GM20000 (cell line): ENCODE measurements around the gene SLC37A1.

Source experiments
- DNase-seq: peaks from one replicate; pipeline ENCODE4 v3.0.0; 2012; ENCODE audit warnings: low spot score
- TF ChIP-seq, protein P1 (sequence below): IDR thresholded peaks from 2 replicates; pipeline ENCODE4 v1.5.1; 2012; ENCODE audit warnings: mild to moderate bottlenecking, control low read depth; ENCODE audit errors: extremely low read depth, missing control alignments

The SLC37A1 gene

GRCh38 chr21:42522771-42523170 is 9.1 kb downstream of the SLC37A1 start:
- DNase-seq = no peak
- TF ChIP-seq, protein P1, sequence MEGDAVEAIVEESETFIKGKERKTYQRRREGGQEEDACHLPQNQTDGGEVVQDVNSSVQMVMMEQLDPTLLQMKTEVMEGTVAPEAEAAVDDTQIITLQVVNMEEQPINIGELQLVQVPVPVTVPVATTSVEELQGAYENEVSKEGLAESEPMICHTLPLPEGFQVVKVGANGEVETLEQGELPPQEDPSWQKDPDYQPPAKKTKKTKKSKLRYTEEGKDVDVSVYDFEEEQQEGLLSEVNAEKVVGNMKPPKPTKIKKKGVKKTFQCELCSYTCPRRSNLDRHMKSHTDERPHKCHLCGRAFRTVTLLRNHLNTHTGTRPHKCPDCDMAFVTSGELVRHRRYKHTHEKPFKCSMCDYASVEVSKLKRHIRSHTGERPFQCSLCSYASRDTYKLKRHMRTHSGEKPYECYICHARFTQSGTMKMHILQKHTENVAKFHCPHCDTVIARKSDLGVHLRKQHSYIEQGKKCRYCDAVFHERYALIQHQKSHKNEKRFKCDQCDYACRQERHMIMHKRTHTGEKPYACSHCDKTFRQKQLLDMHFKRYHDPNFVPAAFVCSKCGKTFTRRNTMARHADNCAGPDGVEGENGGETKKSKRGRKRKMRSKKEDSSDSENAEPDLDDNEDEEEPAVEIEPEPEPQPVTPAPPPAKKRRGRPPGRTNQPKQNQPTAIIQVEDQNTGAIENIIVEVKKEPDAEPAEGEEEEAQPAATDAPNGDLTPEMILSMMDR = no peak

GRCh38 chr21:42523211-42523610 is 9.6 kb downstream of the SLC37A1 start:
- TF ChIP-seq, protein P1 = no peak
- no peak for DNase-seq

GRCh38 chr21:42523941-42524340 is 10.3 kb downstream of the SLC37A1 start:
- DNase-seq = no peak
- TF ChIP-seq, protein P1 = no peak

DNA sequence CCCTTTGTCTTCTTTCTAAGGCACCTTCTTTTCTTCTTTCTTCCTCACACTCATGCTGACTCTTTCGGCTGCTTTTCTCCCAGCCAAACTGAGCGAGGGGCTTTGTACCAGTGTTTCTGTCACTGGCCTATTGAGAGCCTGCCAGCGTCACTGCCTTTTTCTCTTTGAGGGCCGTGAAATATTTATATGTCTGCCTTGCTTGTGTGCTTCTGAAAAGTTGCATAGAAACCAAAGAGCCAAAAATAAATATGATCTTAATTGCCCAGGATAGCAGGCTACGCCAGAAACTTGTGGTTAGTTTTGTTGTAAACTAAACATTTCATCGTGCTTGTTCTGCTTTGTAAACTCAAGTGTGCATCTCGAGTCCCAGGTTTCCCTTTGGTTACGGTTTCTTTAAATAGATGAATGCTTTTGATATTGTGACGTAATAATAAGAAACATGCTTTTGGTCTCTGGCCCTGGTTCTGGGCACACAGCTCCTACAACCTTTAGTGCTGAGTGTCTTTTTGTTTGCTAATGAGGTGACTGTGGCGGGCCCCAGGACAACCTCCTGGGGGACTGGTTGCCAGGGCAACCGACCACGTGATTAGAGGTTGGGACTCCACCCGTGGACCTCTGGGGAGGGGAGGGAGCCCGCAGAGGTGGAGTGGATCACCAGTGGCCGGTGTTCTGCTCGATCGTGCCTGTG is 10.8 kb downstream of the SLC37A1 start:
- peak; percentile 82 for DNase-seq
- TF ChIP-seq, protein P1 = no peak

- peak; percentile 42 for DNase-seq
Observed at GRCh38 chr21:42525029-42525581, 11.5 kb downstream of the SLC37A1 start.

GRCh38 chr21:42525676-42526378 is 12.2 kb downstream of the SLC37A1 start:
- TF ChIP-seq, protein P1 = no peak
- DNase-seq = no peak

More at GRCh38 chr21:42525029-42525581, 11.5 kb downstream of the SLC37A1 start:
- TF ChIP-seq, protein P1 = no peak

GRCh38 chr21:42526379-42526727 is 12.7 kb downstream of the SLC37A1 start:
- no peak for DNase-seq
- TF ChIP-seq, protein P1 = no peak
